HepG2 (cell line): ENCODE measurements around the gene SDC1. TPM values are rescaled to one million over a fixed set of nuclear protein-coding genes. Genes with fewer than 3 reads are reported as not detected.

Experiments
- FOXO1 ChIP-seq: sonication (generic); formaldehyde crosslinking; IDR thresholded peaks from 2 replicates; pipeline ENCODE4 v1.4.0; 2020; ENCODE audit warnings: missing genetic modification reagents
- IRF2 ChIP-seq: IDR thresholded peaks from 2 replicates; pipeline ENCODE4 v1.6.1; 2018; ENCODE audit warnings: missing genetic modification reagents, missing compliant biosample characterization
- MTA3 ChIP-seq: sonication (generic); formaldehyde crosslinking; IDR thresholded peaks from 2 replicates; pipeline ENCODE4 v1.4.0; 2020; ENCODE audit warnings: missing genetic modification reagents
- PBX2 ChIP-seq: IDR thresholded peaks from 2 replicates; pipeline ENCODE4 v1.6.1; 2016; ENCODE audit warnings: control low read depth
- SNAPC2 ChIP-seq: sonication (generic); formaldehyde crosslinking; IDR thresholded peaks from 2 replicates; pipeline ENCODE4 v1.8.1; 2022; ENCODE audit warnings: mild to moderate bottlenecking, missing genetic modification reagents
- SNRNP70 ChIP-seq: fragments of 200-400 bp; formaldehyde crosslinking; IDR thresholded peaks from 2 replicates; pipeline ENCODE4 v1.6.1; 2017; ENCODE audit warnings: mild to moderate bottlenecking, low read depth, low read length, moderate library complexity
- UBTF ChIP-seq: sonication (generic); formaldehyde crosslinking; IDR thresholded peaks from 2 replicates; pipeline ENCODE4 v1.4.0; 2020; ENCODE audit warnings: mild to moderate bottlenecking, missing genetic modification reagents
- ZNF138 ChIP-seq: sonication (generic); formaldehyde crosslinking; IDR thresholded peaks from 2 replicates; pipeline ENCODE4 v1.5.0; 2020; ENCODE audit warnings: mild to moderate bottlenecking, low read depth, missing genetic modification reagents
- ZNF337 ChIP-seq: sonication (generic); formaldehyde crosslinking; IDR thresholded peaks from 2 replicates; pipeline ENCODE4 v1.5.1; 2020; ENCODE audit warnings: missing genetic modification reagents, low read depth, mild to moderate bottlenecking, borderline replicate concordance
- ZNF414 ChIP-seq: sonication (generic); formaldehyde crosslinking; IDR thresholded peaks from 2 replicates; pipeline ENCODE4 v1.5.0; 2020; ENCODE audit warnings: missing genetic modification reagents
- polyA plus RNA-seq, 8 experiments: library from polyadenylated mRNA; depleted of rRNA in 3 of 8; stranded (reverse) in 7 of 8; unstranded in 1 of 8; fragments of >200 nt; fragmentation: Illumina TruSeq in 4 of 8; extraction: Trizol in 4 of 8; gene quantifications; 2 replicates each; pipeline versions ENCODE4 v1.2.1 to v1.2.3, GENCODE V29; 2011 to 2016; ENCODE audit warnings: low read depth in 4 of 8, missing spikeins in 1 of 8, mixed read lengths in 1 of 8; ENCODE audit not compliant: insufficient read depth in 1 of 8
- total RNA-seq, 5 experiments: library from RNA; depleted of rRNA; stranded (reverse); fragments of >200 nt; fragmentation: Illumina TruSeq; extraction: Trizol; gene quantifications; 2 replicates each; pipeline ENCODE4 v1.2.3, GENCODE V29; 2016; ENCODE audit warnings: low read depth in 1 of 5
- TF ChIP-seq, protein P1 (sequence below): sonication (generic); formaldehyde crosslinking; IDR thresholded peaks from 2 replicates; pipeline ENCODE4 v1.5.0; 2020; ENCODE audit warnings: mild to moderate bottlenecking, missing genetic modification reagents, borderline replicate concordance
- TF ChIP-seq, protein P2 (sequence below): sonication (generic); formaldehyde crosslinking; IDR thresholded peaks from 2 replicates; pipeline ENCODE4 v1.8.0; 2022; ENCODE audit warnings: missing genetic modification reagents, mild to moderate bottlenecking, inconsistent platforms, borderline replicate concordance
- TF ChIP-seq, protein P3 (sequence below): sonication (generic); formaldehyde crosslinking; IDR thresholded peaks from 2 replicates; pipeline ENCODE4 v1.5.0; 2020; ENCODE audit warnings: mild to moderate bottlenecking, missing genetic modification reagents
- TF ChIP-seq, protein P4 (sequence below): sonication (generic); formaldehyde crosslinking; IDR thresholded peaks from 2 replicates; pipeline ENCODE4 v1.5.0; 2020; ENCODE audit warnings: missing genetic modification reagents
- TF ChIP-seq, protein P5 (sequence below): sonication (generic); formaldehyde crosslinking; IDR thresholded peaks from 2 replicates; pipeline ENCODE4 v1.5.0; 2020; ENCODE audit warnings: mild to moderate bottlenecking, missing genetic modification reagents, moderate library complexity

The SDC1 gene
- total and polyA plus RNA-seq, 2 of the 13 experiments (the other 11 are each of a cell fraction or from before 2014, with no cell fraction given): 108 to 119 TPM

- TF ChIP-seq, protein P1, sequence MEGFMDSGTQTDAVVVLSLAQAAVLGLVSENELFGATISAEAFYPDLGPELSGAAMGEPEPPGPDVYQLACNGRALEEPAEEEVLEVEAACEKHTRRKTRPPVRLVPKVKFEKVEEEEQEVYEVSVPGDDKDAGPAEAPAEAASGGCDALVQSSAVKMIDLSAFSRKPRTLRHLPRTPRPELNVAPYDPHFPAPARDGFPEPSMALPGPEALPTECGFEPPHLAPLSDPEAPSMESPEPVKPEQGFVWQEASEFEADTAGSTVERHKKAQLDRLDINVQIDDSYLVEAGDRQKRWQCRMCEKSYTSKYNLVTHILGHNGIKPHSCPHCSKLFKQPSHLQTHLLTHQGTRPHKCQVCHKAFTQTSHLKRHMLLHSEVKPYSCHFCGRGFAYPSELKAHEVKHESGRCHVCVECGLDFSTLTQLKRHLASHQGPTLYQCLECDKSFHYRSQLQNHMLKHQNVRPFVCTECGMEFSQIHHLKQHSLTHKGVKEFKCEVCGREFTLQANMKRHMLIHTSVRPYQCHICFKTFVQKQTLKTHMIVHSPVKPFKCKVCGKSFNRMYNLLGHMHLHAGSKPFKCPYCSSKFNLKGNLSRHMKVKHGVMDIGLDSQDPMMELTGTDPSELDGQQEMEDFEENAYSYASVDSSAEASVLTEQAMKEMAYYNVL (CRISPR knock-in tag): peak; percentile 87; the same call in 1 of the 2 replicates
- TF ChIP-seq ZNF414: peak; percentile 86; the same call in 1 of the 2 replicates
- TF ChIP-seq SNRNP70: no peak
- TF ChIP-seq, protein P2, sequence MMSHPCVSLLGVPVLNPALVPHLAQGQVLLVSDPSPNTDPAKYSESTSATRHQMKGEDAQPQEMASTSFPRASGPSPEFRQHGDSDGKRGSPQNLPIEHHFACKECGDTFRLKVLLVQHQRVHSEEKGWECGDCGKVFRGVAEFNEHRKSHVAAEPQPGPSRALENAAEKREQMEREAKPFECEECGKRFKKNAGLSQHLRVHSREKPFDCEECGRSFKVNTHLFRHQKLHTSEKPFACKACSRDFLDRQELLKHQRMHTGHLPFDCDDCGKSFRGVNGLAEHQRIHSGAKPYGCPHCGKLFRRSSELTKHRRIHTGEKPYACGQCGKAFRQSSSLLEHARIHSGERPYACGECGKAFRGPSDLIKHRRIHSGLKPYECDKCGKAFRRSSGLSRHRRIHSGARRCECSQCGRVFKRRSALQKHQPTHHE (CRISPR knock-in tag): 0 out of 2 replicates have a peak, but pooled peaks have one; percentile 30
- TF ChIP-seq, protein P3, sequence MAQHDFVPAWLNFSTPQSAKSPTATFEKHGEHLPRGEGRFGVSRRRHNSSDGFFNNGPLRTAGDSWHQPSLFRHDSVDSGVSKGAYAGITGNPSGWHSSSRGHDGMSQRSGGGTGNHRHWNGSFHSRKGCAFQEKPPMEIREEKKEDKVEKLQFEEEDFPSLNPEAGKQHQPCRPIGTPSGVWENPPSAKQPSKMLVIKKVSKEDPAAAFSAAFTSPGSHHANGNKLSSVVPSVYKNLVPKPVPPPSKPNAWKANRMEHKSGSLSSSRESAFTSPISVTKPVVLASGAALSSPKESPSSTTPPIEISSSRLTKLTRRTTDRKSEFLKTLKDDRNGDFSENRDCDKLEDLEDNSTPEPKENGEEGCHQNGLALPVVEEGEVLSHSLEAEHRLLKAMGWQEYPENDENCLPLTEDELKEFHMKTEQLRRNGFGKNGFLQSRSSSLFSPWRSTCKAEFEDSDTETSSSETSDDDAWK: no peak
- TF ChIP-seq SNAPC2 (CRISPR knock-in tag): no peak
- TF ChIP-seq ZNF337 (CRISPR knock-in tag): peak; percentile 60; the same call in 1 of the 2 replicates
- no peak for TF ChIP-seq MTA3 (CRISPR knock-in tag)
- TF ChIP-seq, protein P4, sequence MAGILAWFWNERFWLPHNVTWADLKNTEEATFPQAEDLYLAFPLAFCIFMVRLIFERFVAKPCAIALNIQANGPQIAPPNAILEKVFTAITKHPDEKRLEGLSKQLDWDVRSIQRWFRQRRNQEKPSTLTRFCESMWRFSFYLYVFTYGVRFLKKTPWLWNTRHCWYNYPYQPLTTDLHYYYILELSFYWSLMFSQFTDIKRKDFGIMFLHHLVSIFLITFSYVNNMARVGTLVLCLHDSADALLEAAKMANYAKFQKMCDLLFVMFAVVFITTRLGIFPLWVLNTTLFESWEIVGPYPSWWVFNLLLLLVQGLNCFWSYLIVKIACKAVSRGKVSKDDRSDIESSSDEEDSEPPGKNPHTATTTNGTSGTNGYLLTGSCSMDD (CRISPR knock-in tag): no peak
- peak; percentile 92 for TF ChIP-seq FOXO1 (CRISPR knock-in tag)
- TF ChIP-seq, protein P5, sequence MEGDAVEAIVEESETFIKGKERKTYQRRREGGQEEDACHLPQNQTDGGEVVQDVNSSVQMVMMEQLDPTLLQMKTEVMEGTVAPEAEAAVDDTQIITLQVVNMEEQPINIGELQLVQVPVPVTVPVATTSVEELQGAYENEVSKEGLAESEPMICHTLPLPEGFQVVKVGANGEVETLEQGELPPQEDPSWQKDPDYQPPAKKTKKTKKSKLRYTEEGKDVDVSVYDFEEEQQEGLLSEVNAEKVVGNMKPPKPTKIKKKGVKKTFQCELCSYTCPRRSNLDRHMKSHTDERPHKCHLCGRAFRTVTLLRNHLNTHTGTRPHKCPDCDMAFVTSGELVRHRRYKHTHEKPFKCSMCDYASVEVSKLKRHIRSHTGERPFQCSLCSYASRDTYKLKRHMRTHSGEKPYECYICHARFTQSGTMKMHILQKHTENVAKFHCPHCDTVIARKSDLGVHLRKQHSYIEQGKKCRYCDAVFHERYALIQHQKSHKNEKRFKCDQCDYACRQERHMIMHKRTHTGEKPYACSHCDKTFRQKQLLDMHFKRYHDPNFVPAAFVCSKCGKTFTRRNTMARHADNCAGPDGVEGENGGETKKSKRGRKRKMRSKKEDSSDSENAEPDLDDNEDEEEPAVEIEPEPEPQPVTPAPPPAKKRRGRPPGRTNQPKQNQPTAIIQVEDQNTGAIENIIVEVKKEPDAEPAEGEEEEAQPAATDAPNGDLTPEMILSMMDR (CRISPR knock-in tag): peak; percentile 38; the same call in 1 of the 2 replicates
- no peak for TF ChIP-seq ZNF138 (CRISPR knock-in tag)
- peak; percentile 91 for TF ChIP-seq IRF2 (CRISPR knock-in tag)
- TF ChIP-seq UBTF: peak; percentile 84
- no peak for TF ChIP-seq PBX2 (CRISPR knock-in tag)
These were observed 9.5 kb downstream of the SDC1 start (continued) for GRCh38 chr2:20215183-20216040.
